ENCODE data around the gene MARCO. TPM values are rescaled to one million over a fixed set of nuclear protein-coding genes. Genes with fewer than 3 reads are reported as not detected.

Gene MARCO
- total and polyA plus RNA-seq, 2 donors (not counting 3 experiments of a cell fraction or from before 2014, with no cell fraction given): not detected

- TF ChIP-seq CTCF (IDR thresholded peaks at IDR 0.05; ENCODE audit: extremely low read depth in 1 of 2, insufficient read depth in 1 of 2, low read depth in 1 of 2, low read length in 2 of 2): no peak
- BruUV-seq (replicated peaks): no TSS peak
- intact Hi-C loops (cut with micrococcal nuclease): loop anchor here (10.0 kb wide), 1 partner anchor 245 kb away; no protein-coding TSS in a partner anchor
- no peak overlapping the region for H2AFZ ChIP-seq (ENCODE audit: low read depth, low read length)
- DNase-seq (ENCODE audit: low read depth, low spot score) (no peak), FAIRE-seq (no peak)
- H3K27me3 ChIP-seq (ENCODE audit: control insufficient read depth in 2 of 2, insufficient read depth in 2 of 2, low read length in 2 of 2): no peaks in the 10 kb centered on the region
- dilution Hi-C loops (cut with MboI; ENCODE audit: extremely low pct_ligation_motif_present, low sequenced_read_pairs): no loop called here
- no peak overlapping the region for H3K27ac ChIP-seq (ENCODE audit: insufficient read depth, low read depth, low read length)
- no peaks in the 10 kb centered on the region for H3K9me3 ChIP-seq (replicated peaks; ENCODE audit: control insufficient read depth, insufficient read depth, low read length)
- H3K9me1 ChIP-seq (replicated peaks; ENCODE audit: control insufficient read depth, extremely low read depth, insufficient read depth, low read length): no peaks in the 10 kb centered on the region
- no peak overlapping the region for H3K4me2 ChIP-seq (ENCODE audit: insufficient read depth, low read length)
- no peak overlapping the region for H3K4me3 ChIP-seq (replicated peaks in 1 of 3; ENCODE audit: insufficient read depth in 1 of 3, low read depth in 1 of 3, low read length in 3 of 3)
- no peaks in the 10 kb centered on the region for H3K79me2 ChIP-seq (ENCODE audit: control insufficient read depth, insufficient read depth, low read length)
- no peaks in the 10 kb centered on the region for H3K36me3 ChIP-seq (ENCODE audit: control insufficient read depth in 2 of 2, extremely low read depth in 1 of 2, insufficient read depth in 2 of 2, low read length in 2 of 2)
- H3K4me1 ChIP-seq (ENCODE audit: control insufficient read depth, extremely low read depth, insufficient read depth, low read length): no peaks in the 10 kb centered on the region
- H3K9ac ChIP-seq (replicated peaks; ENCODE audit: extremely low read depth, insufficient read depth, low read length): no peak overlapping the region
- POLR2A ChIA-PET: no interaction called here
- no peaks in the 10 kb centered on the region for H4K20me1 ChIP-seq (replicated peaks; ENCODE audit: control insufficient read depth, extremely low read depth, insufficient read depth, low read length)
- CTCF ChIA-PET: no interaction called here
These were observed 77.5 kb downstream of the MARCO start for GRCh38 chr2:119019521-119019920.

GRCh38 chr2:119022678-119023077 is 80.7 kb downstream of the MARCO start:
- Histone ChIP-seq H3K79me2 (ENCODE audit: control insufficient read depth, insufficient read depth, low read length) (no peaks in the 10 kb centered on the region), H3K27me3 (ENCODE audit: control insufficient read depth in 2 of 2, insufficient read depth in 2 of 2, low read length in 2 of 2) (no peaks in the 10 kb centered on the region), H4K20me1 (replicated peaks; ENCODE audit: control insufficient read depth, extremely low read depth, insufficient read depth, low read length) (no peaks in the 10 kb centered on the region), H3K9me3 (replicated peaks; ENCODE audit: control insufficient read depth, insufficient read depth, low read length) (no peaks in the 10 kb centered on the region), H3K9ac (replicated peaks; ENCODE audit: extremely low read depth, insufficient read depth, low read length) (no peak overlapping the region), H3K4me1 (ENCODE audit: control insufficient read depth, extremely low read depth, insufficient read depth, low read length) (no peaks in the 10 kb centered on the region), H3K9me1 (replicated peaks; ENCODE audit: control insufficient read depth, extremely low read depth, insufficient read depth, low read length) (no peaks in the 10 kb centered on the region), H3K27ac (ENCODE audit: insufficient read depth, low read depth, low read length) (no peak overlapping the region), H2AFZ (ENCODE audit: low read depth, low read length) (no peak overlapping the region), H3K4me3 (replicated peaks in 1 of 3; ENCODE audit: insufficient read depth in 1 of 3, low read depth in 1 of 3, low read length in 3 of 3) (no peak overlapping the region), H3K36me3 (ENCODE audit: control insufficient read depth in 2 of 2, extremely low read depth in 1 of 2, insufficient read depth in 2 of 2, low read length in 2 of 2) (no peaks in the 10 kb centered on the region), H3K4me2 (ENCODE audit: insufficient read depth, low read length) (no peak overlapping the region)
- dilution Hi-C loops (cut with MboI; ENCODE audit: extremely low pct_ligation_motif_present, low sequenced_read_pairs): no loop called here
- ChIA-PET POLR2A (no interaction called here), CTCF (no interaction called here)
- no peak for FAIRE-seq
- intact Hi-C loops (cut with micrococcal nuclease): no loop called here
- TF ChIP-seq MYC (IDR thresholded peaks at IDR 0.05; ENCODE audit: low read depth, low read length): no peak
- no peak for TF ChIP-seq CTCF (IDR thresholded peaks at IDR 0.05; ENCODE audit: extremely low read depth in 1 of 2, insufficient read depth in 1 of 2, low read depth in 1 of 2, low read length in 2 of 2)
- TF ChIP-seq GATA2 (IDR thresholded peaks at IDR 0.05; ENCODE audit: insufficient read depth, insufficient read length, low read depth, low read length): no peak
- TF ChIP-seq JUN (IDR thresholded peaks at IDR 0.05; ENCODE audit: borderline replicate concordance, insufficient read depth, insufficient read length, low read depth): no peak
- TF ChIP-seq FOS (IDR thresholded peaks at IDR 0.05; ENCODE audit: borderline replicate concordance, insufficient read depth, low read length): no peak
- TF ChIP-seq EZH2 (IDR thresholded peaks at IDR 0.05; ENCODE audit: borderline replicate concordance, low read depth, low read length, severe bottlenecking): no peak
- no peak for TF ChIP-seq POLR2AphosphoS5 (IDR thresholded peaks at IDR 0.05; ENCODE audit: insufficient read depth, low read depth, low read length)
- TF ChIP-seq POLR2A (IDR thresholded peaks at IDR 0.05; ENCODE audit: low read depth, low read length): no peak
- no peak for TF ChIP-seq MAX (IDR thresholded peaks at IDR 0.05; ENCODE audit: insufficient read depth, insufficient read length)
- no TSS peak for BruUV-seq (replicated peaks)
- DNase-seq (ENCODE audit: low read depth, low spot score): no peak
